Measurements from ENCODE around the gene HTR1E.

Gene HTR1E

DNA sequence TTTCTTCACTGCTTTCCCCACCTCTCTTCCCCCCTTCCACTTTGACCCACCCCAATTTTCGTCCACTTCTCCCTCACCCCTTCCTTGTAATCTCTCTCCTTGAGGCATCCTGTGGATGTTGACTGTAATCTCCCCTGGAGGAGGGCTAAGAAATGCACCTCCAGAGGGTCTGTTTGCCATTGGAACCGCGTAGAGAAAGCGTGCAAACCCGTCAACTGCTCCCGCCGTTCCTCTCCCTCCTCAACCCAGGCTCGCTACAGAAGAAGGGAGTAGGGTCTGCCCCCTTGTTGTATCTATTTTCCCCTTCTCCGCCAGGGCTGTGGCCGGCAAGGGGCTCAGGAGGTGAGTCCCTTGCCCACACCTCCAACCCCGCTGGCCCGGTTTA lies 502 bp upstream of the HTR1E start:
- TF ChIP-seq, protein P1, sequence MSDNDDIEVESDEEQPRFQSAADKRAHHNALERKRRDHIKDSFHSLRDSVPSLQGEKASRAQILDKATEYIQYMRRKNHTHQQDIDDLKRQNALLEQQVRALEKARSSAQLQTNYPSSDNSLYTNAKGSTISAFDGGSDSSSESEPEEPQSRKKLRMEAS (IDR thresholded peaks at IDR 0.05), result no peak
- TF ChIP-seq, protein P2, sequence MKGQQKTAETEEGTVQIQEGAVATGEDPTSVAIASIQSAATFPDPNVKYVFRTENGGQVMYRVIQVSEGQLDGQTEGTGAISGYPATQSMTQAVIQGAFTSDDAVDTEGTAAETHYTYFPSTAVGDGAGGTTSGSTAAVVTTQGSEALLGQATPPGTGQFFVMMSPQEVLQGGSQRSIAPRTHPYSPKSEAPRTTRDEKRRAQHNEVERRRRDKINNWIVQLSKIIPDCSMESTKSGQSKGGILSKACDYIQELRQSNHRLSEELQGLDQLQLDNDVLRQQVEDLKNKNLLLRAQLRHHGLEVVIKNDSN (IDR thresholded peaks at IDR 0.05), result no peak
- TF ChIP-seq NFIC (IDR thresholded peaks at IDR 0.05) (no peak), TEAD4 (IDR thresholded peaks at IDR 0.05) (no peak), TAF1 (IDR thresholded peaks at IDR 0.05; ENCODE audit: low read depth) (no peak), CREB1 (IDR thresholded peaks at IDR 0.05; ENCODE audit: low read depth) (no peak), FOXM1 (IDR thresholded peaks at IDR 0.05; ENCODE audit: borderline replicate concordance, low read depth) (no peak), RAD21 (IDR thresholded peaks at IDR 0.05; ENCODE audit: low read depth) (no peak; the same call in 1 of the 2 replicates), YY1 (IDR thresholded peaks at IDR 0.05; ENCODE audit: low read depth) (no peak), CEBPB (IDR thresholded peaks at IDR 0.05) (no peak), EGR1 (IDR thresholded peaks at IDR 0.05) (no peak), TCF12 (IDR thresholded peaks at IDR 0.05; ENCODE audit: low read depth) (no peak), ZBTB7A (IDR thresholded peaks at IDR 0.05; ENCODE audit: low read depth) (no peak), EP300 (IDR thresholded peaks at IDR 0.05; ENCODE audit: borderline replicate concordance) (no peak)
- TF ChIP-seq, protein P3, sequence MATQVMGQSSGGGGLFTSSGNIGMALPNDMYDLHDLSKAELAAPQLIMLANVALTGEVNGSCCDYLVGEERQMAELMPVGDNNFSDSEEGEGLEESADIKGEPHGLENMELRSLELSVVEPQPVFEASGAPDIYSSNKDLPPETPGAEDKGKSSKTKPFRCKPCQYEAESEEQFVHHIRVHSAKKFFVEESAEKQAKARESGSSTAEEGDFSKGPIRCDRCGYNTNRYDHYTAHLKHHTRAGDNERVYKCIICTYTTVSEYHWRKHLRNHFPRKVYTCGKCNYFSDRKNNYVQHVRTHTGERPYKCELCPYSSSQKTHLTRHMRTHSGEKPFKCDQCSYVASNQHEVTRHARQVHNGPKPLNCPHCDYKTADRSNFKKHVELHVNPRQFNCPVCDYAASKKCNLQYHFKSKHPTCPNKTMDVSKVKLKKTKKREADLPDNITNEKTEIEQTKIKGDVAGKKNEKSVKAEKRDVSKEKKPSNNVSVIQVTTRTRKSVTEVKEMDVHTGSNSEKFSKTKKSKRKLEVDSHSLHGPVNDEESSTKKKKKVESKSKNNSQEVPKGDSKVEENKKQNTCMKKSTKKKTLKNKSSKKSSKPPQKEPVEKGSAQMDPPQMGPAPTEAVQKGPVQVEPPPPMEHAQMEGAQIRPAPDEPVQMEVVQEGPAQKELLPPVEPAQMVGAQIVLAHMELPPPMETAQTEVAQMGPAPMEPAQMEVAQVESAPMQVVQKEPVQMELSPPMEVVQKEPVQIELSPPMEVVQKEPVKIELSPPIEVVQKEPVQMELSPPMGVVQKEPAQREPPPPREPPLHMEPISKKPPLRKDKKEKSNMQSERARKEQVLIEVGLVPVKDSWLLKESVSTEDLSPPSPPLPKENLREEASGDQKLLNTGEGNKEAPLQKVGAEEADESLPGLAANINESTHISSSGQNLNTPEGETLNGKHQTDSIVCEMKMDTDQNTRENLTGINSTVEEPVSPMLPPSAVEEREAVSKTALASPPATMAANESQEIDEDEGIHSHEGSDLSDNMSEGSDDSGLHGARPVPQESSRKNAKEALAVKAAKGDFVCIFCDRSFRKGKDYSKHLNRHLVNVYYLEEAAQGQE (IDR thresholded peaks at IDR 0.05; ENCODE audit: low read depth), result no peak

DNA sequence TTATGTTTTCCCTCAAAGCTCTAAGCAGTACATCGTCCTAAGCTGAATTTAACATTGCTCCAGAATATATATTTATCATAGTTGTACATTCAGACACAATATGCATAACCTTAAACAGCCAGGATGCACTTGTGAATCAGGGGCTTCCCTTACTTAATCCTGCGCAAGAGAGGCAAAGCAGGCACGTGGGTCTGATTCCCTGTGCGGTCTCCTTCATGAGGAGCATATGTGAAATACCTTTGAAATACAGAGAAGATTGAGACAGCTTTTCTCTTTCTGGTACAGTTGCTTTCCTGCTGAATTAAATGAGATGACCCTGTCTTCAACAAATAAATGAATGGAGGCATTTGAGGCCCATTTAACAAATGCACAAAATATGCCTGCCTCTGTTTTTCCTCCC lies 1.5 kb downstream of the HTR1E start:
- TF ChIP-seq TEAD4 (IDR thresholded peaks at IDR 0.05), result no peak
- TF ChIP-seq, protein P3 (IDR thresholded peaks at IDR 0.05; ENCODE audit: low read depth), result no peak
- no peak for TF ChIP-seq YY1 (IDR thresholded peaks at IDR 0.05; ENCODE audit: low read depth)
- no peak for TF ChIP-seq CEBPB (IDR thresholded peaks at IDR 0.05)
- TF ChIP-seq TCF12 (IDR thresholded peaks at IDR 0.05; ENCODE audit: low read depth), result no peak
- no peak for TF ChIP-seq ZBTB7A (IDR thresholded peaks at IDR 0.05; ENCODE audit: low read depth)
- TF ChIP-seq CREB1 (IDR thresholded peaks at IDR 0.05; ENCODE audit: low read depth), result no peak
- TF ChIP-seq EP300 (IDR thresholded peaks at IDR 0.05; ENCODE audit: borderline replicate concordance), result no peak
- TF ChIP-seq RAD21 (IDR thresholded peaks at IDR 0.05; ENCODE audit: low read depth), result no peak
- no peak for TF ChIP-seq NFIC (IDR thresholded peaks at IDR 0.05)
- TF ChIP-seq FOXM1 (IDR thresholded peaks at IDR 0.05; ENCODE audit: borderline replicate concordance, low read depth), result no peak
- no peak for TF ChIP-seq EGR1 (IDR thresholded peaks at IDR 0.05)
- TF ChIP-seq TAF1 (IDR thresholded peaks at IDR 0.05; ENCODE audit: low read depth), result no peak
- TF ChIP-seq, protein P2 (IDR thresholded peaks at IDR 0.05), result no peak
- TF ChIP-seq, protein P1 (IDR thresholded peaks at IDR 0.05), result no peak

DNA sequence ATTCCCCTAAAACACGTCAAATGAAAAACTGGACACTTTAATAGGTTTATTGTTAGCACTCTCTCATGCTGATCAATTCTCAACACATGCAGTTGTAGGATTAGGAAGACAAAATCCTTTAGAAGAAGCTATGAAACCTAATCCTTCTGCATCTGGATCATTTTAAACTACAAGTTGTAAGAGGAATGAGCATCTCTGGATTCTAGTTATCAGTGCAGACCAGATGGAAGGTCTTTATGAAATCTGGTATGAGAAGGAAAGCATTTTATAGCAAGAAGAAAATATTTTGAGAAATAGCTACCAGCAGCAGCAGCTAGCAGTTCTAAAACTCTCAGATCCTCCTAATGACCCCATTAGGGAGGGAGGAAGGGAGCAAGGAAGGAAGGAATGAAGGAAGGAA lies 4.1 kb downstream of the HTR1E start:
- TF ChIP-seq RAD21 (IDR thresholded peaks at IDR 0.05; ENCODE audit: low read depth), result no peak
- no peak for TF ChIP-seq CEBPB (IDR thresholded peaks at IDR 0.05)
- TF ChIP-seq, protein P2 (IDR thresholded peaks at IDR 0.05), result no peak

DNA sequence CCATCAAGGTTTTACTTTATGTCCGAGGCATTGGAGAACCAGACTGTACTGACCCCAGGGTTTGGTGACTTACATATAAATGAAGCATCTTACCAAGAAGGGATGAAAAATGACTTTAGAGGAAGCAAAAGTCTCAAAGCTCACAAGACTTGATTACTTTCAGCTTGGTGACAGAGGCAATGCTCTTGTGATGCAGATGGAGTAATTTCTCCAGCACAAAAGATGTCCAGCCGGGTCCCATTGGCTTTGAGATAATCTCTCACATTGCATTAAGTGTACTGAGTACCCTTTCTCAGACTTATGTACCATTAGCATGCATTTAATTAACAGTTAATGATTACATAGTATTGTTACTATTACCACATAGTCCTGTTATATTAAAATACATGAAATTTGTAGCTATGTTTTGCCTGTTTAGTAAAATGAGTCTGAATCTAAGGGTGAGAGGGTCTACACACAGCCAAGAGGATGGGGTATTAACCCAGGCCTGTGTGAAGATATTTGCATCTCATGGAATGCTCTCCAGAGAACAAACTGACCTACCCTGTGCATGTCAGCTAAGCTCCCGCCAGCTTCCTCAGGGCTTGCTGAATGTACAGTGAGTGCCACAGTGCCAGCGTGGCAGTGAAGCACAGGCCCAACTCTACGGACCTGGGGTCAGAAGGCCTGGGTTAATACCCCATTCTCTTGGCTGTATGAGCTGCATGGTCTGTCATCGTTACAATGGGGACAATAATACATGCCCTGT lies 5.6 kb downstream of the HTR1E start:
- TF ChIP-seq, protein P1 (IDR thresholded peaks at IDR 0.05), result no peak
- TF ChIP-seq TEAD4 (IDR thresholded peaks at IDR 0.05) (no peak), FOXM1 (IDR thresholded peaks at IDR 0.05; ENCODE audit: borderline replicate concordance, low read depth) (no peak), YY1 (IDR thresholded peaks at IDR 0.05; ENCODE audit: low read depth) (no peak), EGR1 (IDR thresholded peaks at IDR 0.05) (no peak), TCF12 (IDR thresholded peaks at IDR 0.05; ENCODE audit: low read depth) (no peak), EP300 (IDR thresholded peaks at IDR 0.05; ENCODE audit: borderline replicate concordance) (no peak), CREB1 (IDR thresholded peaks at IDR 0.05; ENCODE audit: low read depth) (no peak), ZBTB7A (IDR thresholded peaks at IDR 0.05; ENCODE audit: low read depth) (no peak), TAF1 (IDR thresholded peaks at IDR 0.05; ENCODE audit: low read depth) (no peak), CEBPB (IDR thresholded peaks at IDR 0.05) (no peak), RAD21 (IDR thresholded peaks at IDR 0.05; ENCODE audit: low read depth) (no peak)
- TF ChIP-seq, protein P3 (IDR thresholded peaks at IDR 0.05; ENCODE audit: low read depth), result no peak

All from Ishikawa (cell line).